ENCODE data around the gene SGMS1.

GRCh38 chr10:50511492-50512213, 112.1 kb downstream of the SGMS1 start:
- no peak for TF ChIP-seq CTCF (IDR thresholded peaks at IDR 0.05; ENCODE audit: low read depth, low read length)
- TF ChIP-seq EZH2phosphoT487 (IDR thresholded peaks at IDR 0.05; ENCODE audit: low read depth) = no peak
